GM18867 (cell line): ENCODE measurements around the gene ATOH8.

Source experiments
- ATAC-seq: cut with Tn5 transposase; IDR thresholded peaks from one replicate; pipeline ENCODE4 v1.9.1; 2021; ENCODE audit warnings: mild to moderate bottlenecking, moderate library complexity; ENCODE audit not compliant: unreplicated experiment

The ATOH8 gene

GRCh38 chr2:85785027-85785822 is 31.4 kb downstream of the ATOH8 start:
- ATAC-seq, result no peak

GRCh38 chr2:85785871-85786270 is 32.1 kb downstream of the ATOH8 start:
- no peak for ATAC-seq

- ATAC-seq, result no peak
Measured at GRCh38 chr2:85786444-85786843, 32.7 kb downstream of the ATOH8 start.

- no peak for ATAC-seq
Measured at GRCh38 chr2:85786865-85787264, 33.1 kb downstream of the ATOH8 start.

- ATAC-seq, result no peak
Measured at GRCh38 chr2:85787282-85787980, 33.6 kb downstream of the ATOH8 start.

GRCh38 chr2:85787981-85788340 is 34.2 kb downstream of the ATOH8 start:
- ATAC-seq, result no peak

GRCh38 chr2:85788603-85789002 is 34.8 kb downstream of the ATOH8 start:
- ATAC-seq, result no peak

GRCh38 chr2:85789271-85789670 is 35.5 kb downstream of the ATOH8 start:
- ATAC-seq, result no peak

- no peak for ATAC-seq
Measured at GRCh38 chr2:85790032-85790431, 36.2 kb downstream of the ATOH8 start.

- ATAC-seq, result no peak
Measured at GRCh38 chr2:85790499-85791188, 36.9 kb downstream of the ATOH8 start.

GRCh38 chr2:85791704-85792565 is 38.1 kb downstream of the ATOH8 start:
- no peak for ATAC-seq

- no peak for ATAC-seq
Measured at GRCh38 chr2:85792783-85793441, 39.1 kb downstream of the ATOH8 start.

- no peak for ATAC-seq
Measured at GRCh38 chr2:85793584-85793983, 39.8 kb downstream of the ATOH8 start.

GRCh38 chr2:85794038-85794441 is 40.2 kb downstream of the ATOH8 start:
- no peak for ATAC-seq

- ATAC-seq, result no peak
Measured at GRCh38 chr2:85794491-85795121, 40.8 kb downstream of the ATOH8 start.

- no peak for ATAC-seq
Measured at GRCh38 chr2:85795331-85796045, 41.7 kb downstream of the ATOH8 start.

- no peak for ATAC-seq
Measured at GRCh38 chr2:85796046-85796340, 42.2 kb downstream of the ATOH8 start.

GRCh38 chr2:85796341-85797262 is 42.8 kb downstream of the ATOH8 start:
- ATAC-seq, result no peak
